AG08395 (cell line): ENCODE data around the gene SMG6.

Source experiments
- DNase-seq: peaks from one replicate; pipeline ENCODE4 v3.0.0; 2012; ENCODE audit warnings: mixed read lengths, low spot score

Gene SMG6

DNA sequence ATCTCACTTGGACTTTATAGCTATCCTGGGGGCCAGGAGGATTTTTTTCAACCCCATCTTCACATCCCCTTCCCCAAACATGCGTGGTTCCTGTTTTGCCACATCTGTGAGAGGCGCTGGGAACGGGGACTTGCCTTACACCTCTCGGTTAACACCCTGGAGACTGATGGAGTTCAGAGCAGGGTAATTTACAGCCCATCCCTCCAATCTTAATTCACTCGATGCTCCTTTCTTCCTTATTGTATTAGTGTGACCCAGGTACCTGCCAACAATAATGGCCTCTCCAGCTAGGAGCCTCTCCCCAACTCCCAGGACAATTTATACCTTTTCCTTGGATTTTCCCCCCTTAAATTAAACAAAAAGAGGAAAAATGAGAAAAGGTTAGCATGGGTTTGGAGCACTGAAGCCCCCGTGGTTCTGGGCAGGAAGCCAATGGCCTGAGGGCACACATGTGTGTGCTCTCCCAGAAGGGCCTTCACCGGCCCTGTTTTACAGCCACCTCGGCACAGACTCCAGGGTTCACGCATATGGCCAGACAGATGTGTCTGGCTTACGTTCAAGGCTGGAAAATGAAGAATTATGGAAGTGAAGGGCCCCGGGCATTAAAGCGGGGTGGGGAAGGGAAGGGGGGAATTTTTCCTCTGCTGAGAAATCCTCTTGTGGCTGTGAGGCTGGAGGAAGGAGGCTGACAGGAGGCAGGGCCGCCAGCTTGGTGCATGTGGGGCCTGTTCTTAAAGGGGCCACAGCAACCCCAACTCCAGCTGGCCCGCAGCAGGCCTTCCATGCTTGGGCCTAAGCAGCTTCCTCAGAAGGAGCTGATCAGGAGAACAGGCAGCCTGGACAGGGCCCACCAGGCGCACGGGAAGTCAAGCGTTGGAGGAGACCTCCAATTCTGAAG, 227.2 kb downstream of the SMG6 start:
- DNase-seq, result no peak

DNA sequence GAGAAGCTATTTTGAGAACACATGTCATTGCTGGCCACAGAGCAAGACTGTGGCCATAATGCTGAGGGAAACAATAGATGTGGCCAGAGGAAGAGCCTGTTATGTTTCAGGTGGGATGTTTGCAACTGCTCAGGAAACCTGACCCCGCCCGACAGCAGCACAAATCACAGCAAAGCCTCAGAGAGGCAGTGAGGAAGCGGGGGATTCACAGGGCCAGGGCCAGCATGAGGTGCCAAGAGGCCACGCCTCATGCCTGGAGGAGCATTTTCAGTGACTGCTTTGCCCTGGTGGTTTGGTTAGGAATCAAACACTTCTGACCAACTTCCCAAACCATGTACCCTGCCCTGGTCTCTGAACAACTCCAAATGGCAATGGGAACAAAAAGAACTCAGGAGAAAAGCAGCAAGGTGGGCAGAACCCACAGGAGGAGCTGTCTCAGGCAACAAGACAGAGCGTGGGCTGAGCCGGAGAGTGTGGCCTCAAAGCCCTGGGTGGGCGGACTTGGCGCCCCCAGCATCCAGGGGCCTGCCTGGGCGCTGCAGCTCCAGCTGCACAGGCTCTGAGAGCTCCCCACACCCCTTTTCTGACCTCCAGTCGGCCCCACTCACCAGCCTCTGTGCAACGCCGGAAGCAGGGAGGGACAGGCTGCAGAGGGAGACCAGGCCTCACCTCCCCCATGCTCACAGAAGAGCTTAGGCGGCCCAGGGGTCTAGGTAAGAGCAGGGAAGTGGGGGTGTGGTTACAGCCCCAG, 228.1 kb downstream of the SMG6 start:
- DNase-seq, result no peak

DNA sequence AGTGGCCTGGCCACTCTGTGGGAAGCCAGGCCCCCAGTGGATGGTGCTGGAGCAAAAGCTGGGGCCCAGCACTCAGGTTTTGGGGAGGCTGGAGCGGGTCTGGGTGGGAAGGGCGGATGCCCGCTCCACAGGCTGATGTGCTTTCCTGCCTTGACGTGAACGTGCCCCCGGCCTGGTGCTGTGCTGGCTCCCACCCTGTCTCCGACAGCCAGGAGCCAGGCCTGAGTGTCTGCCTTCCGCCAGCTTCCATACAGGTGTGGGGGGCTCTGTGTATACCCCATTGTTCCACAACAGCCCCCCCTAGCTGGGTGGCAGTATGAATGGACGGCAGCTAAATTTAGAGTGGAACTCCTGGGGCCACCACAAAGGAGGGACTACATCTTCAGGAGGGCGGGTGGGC, 228.7 kb downstream of the SMG6 start:
- no peak for DNase-seq

DNA sequence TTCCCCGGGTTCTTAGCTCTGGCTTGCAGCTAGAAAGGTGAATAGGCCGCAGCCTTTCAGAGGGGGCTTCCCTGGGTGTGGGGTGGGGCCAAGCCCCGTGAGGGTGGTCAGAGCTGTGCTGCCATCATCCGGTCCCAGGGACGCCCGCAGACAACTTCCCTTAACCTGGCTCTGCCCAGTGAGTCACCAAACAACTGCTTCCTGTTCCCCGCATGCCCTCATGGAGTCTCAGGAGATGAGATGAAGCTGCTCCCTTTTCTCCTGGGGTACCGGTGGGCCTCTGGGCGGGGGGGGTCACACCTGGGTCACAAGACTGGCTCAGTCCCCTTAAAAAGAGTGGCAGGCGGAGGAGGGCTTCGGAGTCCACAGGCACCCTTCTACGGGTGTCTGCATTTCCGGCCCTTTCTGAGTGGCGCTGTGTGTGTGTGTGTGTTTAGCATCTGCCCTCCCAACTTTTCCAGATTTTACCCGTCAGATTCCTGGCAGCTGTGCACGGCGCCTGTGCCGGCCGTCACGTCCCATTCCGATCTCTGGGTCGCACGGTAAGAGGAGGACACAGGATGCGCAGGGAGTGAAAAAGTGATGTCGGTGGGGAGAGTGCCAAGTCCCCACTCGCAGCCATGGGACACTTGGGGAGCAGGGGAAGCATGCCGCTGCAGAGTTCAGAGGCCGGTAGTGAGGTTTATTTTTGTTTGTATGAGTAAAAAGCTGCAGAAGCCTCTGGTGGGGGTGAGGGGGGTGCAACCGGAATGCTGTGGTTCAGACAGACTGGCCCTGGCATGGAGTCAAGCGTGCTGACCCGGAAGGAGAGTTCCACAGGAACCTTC, 231.9 kb downstream of the SMG6 start:
- DNase-seq, result no peak

DNA sequence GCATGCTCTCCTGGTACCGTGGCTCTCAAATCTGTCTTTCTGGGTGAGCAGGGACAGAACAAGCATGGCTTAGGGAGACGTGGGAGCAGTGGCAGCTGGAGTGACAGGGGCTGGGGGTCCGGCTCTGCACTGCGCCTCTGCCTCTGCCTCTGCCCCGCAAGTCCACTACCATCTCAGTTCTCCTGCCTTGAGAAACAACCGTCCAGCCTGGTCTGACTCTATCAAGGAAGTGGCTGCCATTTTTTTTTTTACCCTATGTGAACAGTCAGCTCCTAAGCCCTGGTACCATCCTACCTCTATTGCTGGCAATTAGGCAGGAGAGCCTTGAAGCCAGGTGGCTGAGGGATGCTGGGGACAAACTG, 232.6 kb downstream of the SMG6 start:
- no peak for DNase-seq

DNA sequence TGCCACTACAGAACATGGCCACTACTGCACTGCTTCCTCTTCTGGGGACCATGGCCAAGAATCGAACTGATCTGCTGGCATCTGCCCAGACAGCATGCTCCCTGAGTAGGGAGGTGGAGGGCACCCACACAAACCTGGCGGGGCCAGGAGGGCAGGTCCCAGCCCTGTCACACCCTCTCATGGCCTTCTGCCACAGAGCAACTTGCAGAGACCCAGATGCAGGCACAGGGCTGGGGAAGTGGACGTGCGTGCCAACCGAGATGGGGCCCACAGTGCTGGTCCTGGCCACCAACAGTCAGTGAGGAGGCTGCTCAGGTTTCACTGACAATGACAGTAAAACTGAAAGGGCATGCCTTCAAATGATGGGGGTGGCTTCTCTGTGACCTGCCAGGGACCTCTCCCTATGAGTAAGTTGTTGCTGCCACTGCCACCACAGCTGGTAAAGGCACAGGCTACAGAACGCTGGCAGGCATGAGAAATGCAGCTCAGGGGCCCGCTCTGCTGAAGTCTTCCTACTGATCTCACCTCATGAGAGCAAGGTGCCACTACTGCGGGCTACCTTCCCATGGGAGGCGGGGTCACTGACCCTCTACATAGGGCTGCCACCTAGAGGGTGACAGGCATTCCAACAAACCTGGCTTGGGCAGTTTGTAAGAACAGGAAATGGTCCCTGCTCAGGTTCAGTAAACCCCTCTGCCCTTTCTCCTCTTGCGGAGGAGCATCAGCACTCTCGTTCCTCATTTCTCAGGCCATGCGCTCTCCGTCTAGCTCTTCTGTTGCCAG, 233.2 kb downstream of the SMG6 start:
- DNase-seq, result no peak

DNA sequence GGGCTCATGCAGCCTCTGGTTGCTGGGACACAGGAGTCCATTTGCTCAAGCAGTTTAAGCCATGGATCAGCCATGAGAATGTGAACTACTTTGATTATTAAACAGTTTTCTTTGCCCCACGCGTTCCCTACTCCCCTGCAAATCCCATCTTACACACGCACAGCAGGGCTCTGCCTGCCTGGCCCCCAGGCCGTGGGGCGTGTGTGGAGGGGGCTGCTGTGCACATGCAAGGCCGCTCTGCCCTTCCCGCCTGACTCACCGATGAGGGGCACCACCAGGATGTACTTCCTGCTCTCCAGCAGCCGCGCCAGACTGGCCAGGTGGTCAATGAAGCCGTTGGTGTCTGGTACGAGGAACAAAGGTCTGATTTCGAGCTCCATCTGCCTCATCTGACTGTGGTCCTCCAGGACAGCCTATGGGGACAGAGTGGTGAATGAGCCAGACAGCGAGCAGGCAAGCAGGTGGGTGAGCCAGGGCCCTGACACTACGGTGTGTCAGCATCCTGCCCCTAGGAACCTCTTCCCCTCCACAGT, 235.0 kb downstream of the SMG6 start:
- DNase-seq, result no peak

DNA sequence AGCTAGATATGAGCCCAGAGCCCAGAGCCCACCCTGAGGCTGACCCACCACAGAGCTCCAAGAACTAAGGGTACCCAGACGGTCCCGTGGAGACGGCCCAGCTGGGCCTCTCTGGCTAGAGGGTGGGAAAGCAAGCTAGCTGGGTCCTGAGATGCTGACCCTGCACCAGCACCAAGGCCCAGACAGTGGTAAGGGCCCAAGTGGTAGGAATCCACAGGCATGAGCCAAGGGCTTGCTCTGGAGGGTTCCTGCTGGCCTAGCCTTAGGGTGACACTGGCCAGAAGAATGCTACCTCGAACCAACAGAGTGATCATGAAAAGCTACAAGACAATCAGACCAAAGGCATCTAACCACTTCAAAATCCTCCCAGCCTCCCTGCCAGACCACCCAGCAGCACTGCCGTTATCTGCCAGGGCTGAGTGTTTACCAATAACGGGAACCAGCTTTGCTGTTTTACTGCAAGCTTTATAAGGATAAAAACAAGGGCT, 235.5 kb downstream of the SMG6 start:
- peak; percentile 85 for DNase-seq

DNA sequence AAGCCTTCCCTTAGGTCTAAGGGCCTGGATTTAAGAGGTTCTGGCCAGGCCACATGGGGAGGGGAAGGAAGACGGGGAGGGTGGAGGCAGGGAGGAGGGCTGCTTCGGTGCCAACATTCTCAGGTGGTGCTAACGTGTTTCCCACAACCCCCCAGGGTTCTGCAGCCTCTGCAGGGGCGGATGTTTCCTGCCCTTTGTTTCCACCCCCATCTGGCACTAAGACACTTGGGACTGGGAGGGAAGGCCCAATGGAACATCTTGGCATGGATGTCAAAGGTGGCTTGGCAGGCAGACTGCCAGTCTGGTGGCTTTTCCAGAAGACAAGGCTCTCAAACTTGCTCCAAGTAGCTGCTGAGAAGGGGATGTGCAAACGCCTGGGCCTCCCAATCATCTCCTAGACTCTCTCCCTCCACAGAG, 236.0 kb downstream of the SMG6 start:
- DNase-seq, result no peak

DNA sequence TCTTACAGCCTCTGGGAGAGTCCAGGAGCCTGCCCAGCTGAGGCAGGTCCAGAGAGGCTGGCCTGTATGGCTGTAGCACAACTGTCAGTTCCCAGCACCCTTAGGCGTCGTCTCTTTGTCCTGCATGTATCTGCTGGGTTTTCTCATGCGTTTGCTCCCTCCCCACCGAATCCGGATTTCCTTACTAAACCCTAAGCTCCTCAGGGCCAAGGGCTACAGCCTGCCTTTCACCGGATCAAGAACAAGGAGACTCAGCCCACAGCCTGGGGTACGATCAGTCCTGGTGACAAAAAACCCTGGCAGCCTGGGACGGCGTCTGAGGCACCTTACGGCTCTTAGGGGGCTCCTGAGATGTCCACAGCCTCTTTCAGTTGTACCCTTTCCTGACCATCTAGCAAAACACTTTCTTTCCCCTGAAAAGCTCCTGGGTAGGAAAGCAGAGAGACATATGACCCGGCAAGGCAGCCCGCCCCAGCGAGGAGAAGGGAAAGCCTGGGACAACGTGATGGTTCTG, 236.5 kb downstream of the SMG6 start:
- no peak for DNase-seq

DNA sequence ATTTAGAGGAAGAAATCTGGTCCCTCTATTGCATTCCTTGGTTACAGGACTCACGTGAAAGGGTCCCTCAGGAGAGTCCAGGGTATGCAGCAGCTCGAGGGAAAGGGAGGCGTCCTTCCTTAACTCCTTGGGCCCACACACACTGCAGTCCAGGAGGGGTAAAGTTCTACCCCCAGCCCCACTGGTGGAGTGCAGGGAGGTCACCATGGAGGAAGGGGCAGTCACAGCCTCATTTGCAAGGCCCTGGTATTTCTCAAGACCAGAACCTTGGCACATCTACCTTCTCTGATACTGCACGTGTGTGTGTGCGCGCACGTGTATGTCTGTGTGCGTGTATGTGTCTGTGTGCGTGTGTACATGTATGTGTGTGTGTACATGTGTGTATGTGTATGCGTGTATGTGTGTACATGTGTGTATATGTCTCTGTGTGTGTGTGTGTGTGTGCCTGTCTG, 237.6 kb downstream of the SMG6 start:
- no peak for DNase-seq

DNA sequence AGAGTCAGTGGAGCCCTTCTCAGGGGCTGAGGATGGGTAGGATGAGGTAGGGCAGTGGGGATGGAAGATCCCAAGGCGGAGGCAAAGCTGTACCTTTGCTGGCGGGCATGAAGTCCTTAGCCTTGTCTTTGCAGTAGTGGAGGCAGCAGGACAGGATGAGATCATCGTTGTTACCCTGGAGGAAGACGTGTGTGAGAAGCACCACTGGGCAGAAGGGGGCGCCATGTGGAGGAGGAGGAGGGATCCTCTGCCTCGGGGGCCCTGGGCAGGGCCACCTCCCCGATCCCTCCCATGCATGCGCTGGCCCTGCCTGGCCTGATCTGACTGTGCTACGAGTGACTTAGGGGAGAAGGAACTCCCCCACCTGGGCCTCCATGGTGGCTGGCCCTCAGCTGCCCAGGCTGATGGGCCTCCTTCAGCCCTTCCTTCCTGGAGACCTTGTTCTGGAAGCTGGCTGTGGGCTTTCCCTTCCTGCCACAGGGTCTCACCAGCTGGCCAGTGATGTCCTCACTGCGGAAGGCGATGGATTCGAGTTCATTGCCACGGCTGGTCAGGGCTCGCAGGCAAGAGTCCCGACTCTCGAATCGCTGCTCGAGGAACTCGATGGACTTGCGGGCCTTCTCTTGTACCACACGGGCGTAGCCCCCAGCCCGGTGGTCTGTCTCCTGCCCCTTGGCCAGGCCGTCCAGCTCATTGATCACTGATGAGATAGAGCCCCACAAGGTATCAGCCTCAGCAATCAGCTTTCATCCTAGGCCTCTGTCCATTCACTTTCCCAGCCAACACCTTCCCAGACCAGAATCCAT, 238.4 kb downstream of the SMG6 start:
- no peak for DNase-seq

DNA sequence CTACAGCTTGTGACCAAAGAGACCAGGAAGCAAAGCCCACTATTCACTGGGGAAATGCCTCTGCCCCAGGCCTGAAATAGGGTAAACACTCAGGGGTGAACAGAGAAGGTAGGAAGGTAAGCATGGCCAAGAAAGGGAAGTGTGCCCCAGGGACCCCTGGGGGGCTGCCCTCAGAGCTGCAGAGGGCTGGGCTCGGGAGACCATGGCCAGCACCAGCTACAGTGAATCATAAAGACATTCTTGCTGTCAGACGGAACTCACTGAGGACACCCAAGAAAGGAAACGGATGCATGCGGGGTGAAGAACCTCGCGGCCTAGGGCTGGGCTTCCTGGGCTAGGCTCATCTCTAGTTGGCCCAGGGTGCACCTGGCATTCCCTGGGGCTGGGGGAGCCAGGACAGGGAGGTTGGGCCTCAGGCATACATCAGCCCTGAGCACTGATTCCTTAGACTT, 239.0 kb downstream of the SMG6 start:
- DNase-seq, result no peak

DNA sequence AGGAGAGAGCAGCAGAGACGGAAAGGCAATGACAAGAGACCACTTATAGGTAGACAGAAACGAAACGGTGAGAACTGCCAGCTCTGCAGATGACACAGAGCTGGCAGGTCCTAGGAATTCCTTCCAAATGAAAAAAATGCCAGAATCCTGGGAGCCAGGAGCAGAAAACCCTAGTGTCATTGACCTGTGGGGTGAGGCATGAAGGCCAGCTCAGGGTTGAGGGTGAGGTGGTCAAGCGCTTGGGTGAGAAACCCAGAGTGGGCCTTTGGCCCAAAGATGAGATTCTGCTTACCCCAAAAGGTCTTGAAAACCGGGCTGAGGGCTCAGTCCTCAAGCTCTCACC, 239.5 kb downstream of the SMG6 start:
- no peak for DNase-seq

DNA sequence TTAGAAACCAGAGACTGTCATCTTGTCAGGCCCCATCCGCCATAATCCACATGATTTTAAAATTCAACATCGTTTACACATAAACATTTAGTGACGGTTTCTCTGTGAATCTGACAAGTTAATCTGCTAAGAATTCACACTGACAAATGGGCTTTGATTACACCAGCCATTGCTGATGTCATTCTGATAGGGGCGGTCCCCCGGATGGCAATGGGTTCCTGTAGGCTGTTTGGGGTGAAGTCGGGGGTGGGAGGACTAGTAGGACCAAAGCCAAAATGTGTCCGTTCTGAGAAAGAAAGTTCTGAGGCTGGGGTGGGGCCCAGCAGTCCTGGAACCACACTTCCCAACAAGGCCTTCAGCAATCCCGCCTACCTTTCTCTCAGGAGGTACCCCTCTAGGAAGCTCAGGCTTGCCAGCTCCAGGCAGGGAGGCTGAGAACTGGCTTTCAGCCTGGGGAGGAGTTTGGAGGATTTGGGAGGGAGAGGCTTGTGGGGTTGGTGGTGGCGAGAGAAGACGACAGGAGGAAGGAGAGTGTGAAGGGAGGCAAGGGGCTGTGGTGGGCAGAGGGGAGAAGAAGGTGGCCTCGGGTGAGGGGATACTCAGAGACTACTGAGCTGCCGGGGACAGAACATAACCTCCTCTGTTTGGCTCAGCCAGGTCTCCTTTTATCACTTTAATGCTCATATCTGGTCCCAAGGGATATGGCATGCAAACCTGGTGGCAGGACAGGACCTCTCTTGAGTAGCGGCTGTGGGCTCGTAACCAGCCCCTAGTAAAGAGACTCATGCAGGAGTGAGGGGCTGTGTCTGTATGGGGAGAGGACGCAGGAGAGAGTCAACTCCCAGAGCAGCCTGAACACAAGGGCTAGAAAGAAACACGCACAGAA, 240.1 kb downstream of the SMG6 start:
- DNase-seq, result no peak

DNA sequence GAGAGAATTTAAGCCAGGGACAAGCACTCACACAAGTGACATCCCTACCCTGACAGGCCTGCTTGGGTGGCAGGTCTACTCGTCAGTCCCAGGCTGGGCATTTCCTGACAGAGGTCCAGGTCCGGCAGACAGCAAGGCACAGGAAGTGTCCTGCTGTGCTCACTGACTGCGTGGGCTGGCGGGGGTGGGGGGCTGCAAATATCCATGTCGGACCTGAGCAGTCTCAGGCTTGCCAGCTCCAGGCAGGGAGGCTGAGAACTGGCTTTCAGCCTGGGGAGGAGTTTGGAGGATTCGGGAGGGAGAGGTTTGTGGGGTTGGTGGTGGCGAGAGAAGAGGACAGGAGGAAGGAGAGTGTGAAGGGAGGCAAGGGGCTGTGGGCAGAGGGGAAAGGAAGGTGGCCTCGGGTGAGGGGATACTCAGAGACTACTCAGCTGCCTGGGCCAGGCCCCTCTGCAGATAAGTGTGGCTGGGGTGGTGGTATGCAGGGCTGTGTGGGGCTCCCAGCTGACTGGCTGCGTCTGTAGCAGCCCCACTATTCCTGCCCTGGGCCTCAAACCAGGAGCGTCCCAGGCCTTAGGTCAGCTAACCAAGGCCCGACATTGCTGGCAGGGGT, 240.9 kb downstream of the SMG6 start:
- DNase-seq, result no peak

DNA sequence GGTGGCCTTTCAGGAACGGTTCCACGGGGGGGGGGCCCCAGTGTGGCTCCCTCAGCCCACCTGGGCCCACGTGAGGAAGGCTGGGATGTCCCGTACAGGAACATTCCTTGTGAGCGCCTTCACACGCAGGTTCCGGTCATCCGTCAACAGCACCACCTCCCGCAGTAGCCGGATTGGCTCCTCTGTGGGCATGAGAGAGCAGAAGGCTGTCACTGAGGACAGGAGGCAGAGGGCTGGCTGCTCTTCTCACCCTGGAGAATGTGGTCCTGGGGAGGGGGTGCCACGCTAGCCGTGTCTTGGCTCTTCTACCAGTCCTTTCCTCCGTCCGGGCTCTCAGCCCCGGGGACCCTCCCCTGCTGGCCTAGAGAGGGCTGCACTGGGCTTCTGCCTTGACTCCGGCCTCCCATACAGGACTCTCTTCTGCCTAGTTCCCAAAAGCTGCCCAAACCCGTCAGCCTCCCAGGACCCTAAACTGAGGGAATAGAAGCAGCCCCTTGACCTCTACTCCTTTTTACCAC, 242.1 kb downstream of the SMG6 start:
- DNase-seq, result no peak

DNA sequence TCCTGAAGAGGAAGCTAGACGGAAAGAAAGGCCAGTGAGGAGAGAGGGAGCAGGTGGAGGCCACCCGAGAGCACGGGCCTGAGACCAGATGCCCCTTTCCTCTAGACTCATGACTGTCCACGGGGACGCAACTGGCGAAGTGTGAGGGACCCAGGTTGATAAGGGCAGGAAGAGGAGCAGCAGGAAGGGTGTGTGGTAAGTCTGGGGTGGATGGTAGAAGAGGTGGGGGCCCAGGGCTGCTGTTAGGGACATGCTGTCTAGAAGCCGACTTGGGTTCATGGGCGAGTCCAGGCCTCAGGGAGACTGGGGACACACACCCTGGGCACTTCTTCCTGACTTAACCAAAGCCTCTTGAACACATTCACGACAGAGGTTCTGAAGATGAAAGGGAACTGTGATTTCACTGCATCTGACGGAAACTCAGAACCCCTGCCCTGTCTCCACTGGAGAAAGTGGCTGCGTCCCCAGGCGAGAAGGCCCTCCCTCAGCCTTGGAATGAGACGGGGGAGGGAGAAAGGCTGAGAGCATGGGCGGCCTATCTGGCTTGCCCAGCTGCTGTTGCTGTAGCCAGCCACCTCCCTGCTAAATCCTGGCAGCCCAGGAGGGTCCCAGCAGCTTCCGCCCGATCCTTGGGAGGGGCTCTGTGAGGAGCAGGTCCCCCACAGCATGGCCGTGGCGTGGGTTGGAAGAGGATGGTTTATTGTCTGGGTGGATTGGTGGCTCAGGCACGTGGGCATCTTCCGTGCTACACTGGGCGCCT, 242.7 kb downstream of the SMG6 start:
- no peak for DNase-seq
